ENCODE results near the gene CKB. TPM values are rescaled to one million over a fixed set of nuclear protein-coding genes. Genes with fewer than 3 reads are reported as not detected.

The CKB gene
- 28.4 and 30.7 TPM in 2 replicates for total RNA-seq

GRCh38 chr14:103522649-103523574 is at the start of gene CKB:
Gene CKB (minus strand): TSS chr14:103522830. CDS start chr14:103522493, 337 bp downstream.

GRCh38 chr14:103562429-103563225 is 40.0 kb upstream of the CKB start, which contains the start of the genes BAG5 and COA8:
Gene BAG5 (minus strand): TSS chr14:103562657. CDS start chr14:103561164, 1,493 bp downstream.
Gene COA8 (plus strand): TSS chr14:103562960. CDS start chr14:103563002, 42 bp downstream.

GRCh38 chr14:103528587-103529382 is 6.2 kb upstream of the CKB start, which contains the start of gene TRMT61A:
Gene TRMT61A (plus strand): TSS chr14:103529196. CDS start chr14:103529979, 783 bp downstream.

Other genes starting within 250 kb of the CKB start
- 215 and 286 TPM in 2 replicates for gene EIF5, start 188.6 kb downstream of the CKB start, total RNA-seq
- gene MARK3, start 137.4 kb downstream of the CKB start, total RNA-seq = 93.6 and 104 TPM in 2 replicates
- gene TRMT61A, start 6.4 kb upstream of the CKB start, total RNA-seq = 10.9 and 18.7 TPM in 2 replicates
- 48.2 and 52.5 TPM in 2 replicates for gene BAG5, start 39.8 kb upstream of the CKB start, total RNA-seq
- gene COA8, start 40.1 kb upstream of the CKB start, total RNA-seq = 27.3 and 33.8 TPM in 2 replicates
- gene KLC1, start 106.4 kb upstream of the CKB start, total RNA-seq = 140 and 211 TPM in 2 replicates
- 5.2 and 8.2 TPM in 2 replicates for gene XRCC3, start 192.6 kb upstream of the CKB start, total RNA-seq
- 56.0 and 60.8 TPM in 2 replicates for gene ZFYVE21, start 193.0 kb upstream of the CKB start, total RNA-seq

Measured in nasal cavity respiratory epithelium epithelial cell of viscerocranial mucosa (primary cell).